ES-I3 (cell line): ENCODE data around the gene DNAH3.
"Not testable (repeated sequence)": the region's sequence is repeated elsewhere in the genome, so short reads cannot be mapped to it uniquely, and the experiment has no call there.

Source experiments
- H3K36me3 ChIP-seq: 2 replicates; pipeline ENCODE4 v1.6.1; 2013; ENCODE audit warnings: mild to moderate bottlenecking, low read length, control low read depth, moderate library complexity; ENCODE audit not compliant: insufficient read depth
- H3K4me1 ChIP-seq: 2 replicates; pipeline ENCODE4 v1.6.1; 2013; ENCODE audit warnings: mild to moderate bottlenecking, control low read depth, low read length; ENCODE audit not compliant: insufficient read depth
- H3K9ac ChIP-seq: 2 replicates; pipeline ENCODE4 v1.6.1; 2013; ENCODE audit warnings: low read depth, mild to moderate bottlenecking, low read length, moderate library complexity
- H3K9me3 ChIP-seq: 2 replicates; pipeline ENCODE4 v1.6.1; 2013; ENCODE audit warnings: mild to moderate bottlenecking, low read length, moderate library complexity; ENCODE audit not compliant: control insufficient read depth, insufficient read depth

The DNAH3 gene

GRCh38 chr16:20931066-20931600 is 219.5 kb downstream of the DNAH3 start:
- Histone ChIP-seq H3K4me1 (no peaks in the 10 kb centered on the region), H3K9ac (no peak overlapping the region), H3K36me3 (no peaks in the 10 kb centered on the region), H3K9me3 (no peaks in the 10 kb centered on the region)

GRCh38 chr16:20930365-20930690 is 220.3 kb downstream of the DNAH3 start:
- Histone ChIP-seq H3K9ac (no peak overlapping the region), H3K36me3 (no peaks in the 10 kb centered on the region), H3K4me1 (no peaks in the 10 kb centered on the region), H3K9me3 (no peaks in the 10 kb centered on the region)

GRCh38 chr16:20929676-20930364 is 220.8 kb downstream of the DNAH3 start:
- not testable (repeated sequence) for H3K9ac ChIP-seq, H3K4me1 ChIP-seq, H3K36me3 ChIP-seq, H3K9me3 ChIP-seq

GRCh38 chr16:20928774-20929411 is 221.8 kb downstream of the DNAH3 start:
- Histone ChIP-seq H3K9me3 (no peaks in the 10 kb centered on the region), H3K36me3 (no peaks in the 10 kb centered on the region), H3K9ac (no peak overlapping the region), H3K4me1 (no peaks in the 10 kb centered on the region)

- Histone ChIP-seq H3K36me3 (no peaks in the 10 kb centered on the region), H3K9ac (no peak overlapping the region), H3K9me3 (no peaks in the 10 kb centered on the region), H3K4me1 (no peaks in the 10 kb centered on the region)
Observed at GRCh38 chr16:20925751-20926150, 224.9 kb downstream of the DNAH3 start.

- no peaks in the 10 kb centered on the region for H3K9me3 ChIP-seq
- H3K36me3 ChIP-seq, result no peaks in the 10 kb centered on the region
- H3K9ac ChIP-seq, result no peak overlapping the region
Observed at GRCh38 chr16:20923876-20924275, 226.8 kb downstream of the DNAH3 start.

GRCh38 chr16:20920799-20921198 is 229.8 kb downstream of the DNAH3 start:
- Histone ChIP-seq H3K9me3 (no peaks in the 10 kb centered on the region), H3K9ac (no peak overlapping the region), H3K4me1 (no peaks in the 10 kb centered on the region; the same call in 1 of the 2 replicates), H3K36me3 (no peaks in the 10 kb centered on the region)

More at GRCh38 chr16:20923876-20924275, 226.8 kb downstream of the DNAH3 start:
- H3K4me1 ChIP-seq, result no peaks in the 10 kb centered on the region; the same call in 1 of the 2 replicates

- Histone ChIP-seq H3K9ac (no peak overlapping the region), H3K9me3 (no peaks in the 10 kb centered on the region), H3K36me3 (no peaks in the 10 kb centered on the region), H3K4me1 (no peaks in the 10 kb centered on the region; the same call in 1 of the 2 replicates)
Observed at GRCh38 chr16:20920091-20920490, 230.6 kb downstream of the DNAH3 start.

- Histone ChIP-seq H3K36me3 (no peaks in the 10 kb centered on the region), H3K9ac (no peak overlapping the region), H3K4me1 (no peaks in the 10 kb centered on the region; the same call in 1 of the 2 replicates), H3K9me3 (no peaks in the 10 kb centered on the region)
Observed at GRCh38 chr16:20918486-20919239, 232.0 kb downstream of the DNAH3 start.

- Histone ChIP-seq H3K9me3 (no peaks in the 10 kb centered on the region), H3K9ac (no peak overlapping the region), H3K4me1 (peaks cover 3% of the 10 kb centered on the region), H3K36me3 (no peaks in the 10 kb centered on the region)
Observed at GRCh38 chr16:20916942-20917341, 233.7 kb downstream of the DNAH3 start.

- peaks cover 3% of the 10 kb centered on the region for H3K4me1 ChIP-seq
- H3K9ac ChIP-seq, result no peak overlapping the region
- H3K36me3 ChIP-seq, result no peaks in the 10 kb centered on the region
- H3K9me3 ChIP-seq, result no peaks in the 10 kb centered on the region
Observed at GRCh38 chr16:20916289-20916688, 234.4 kb downstream of the DNAH3 start.

GRCh38 chr16:20911361-20911760 is 239.3 kb downstream of the DNAH3 start:
- H3K9ac ChIP-seq, result no peak overlapping the region
- H3K4me1 ChIP-seq, result peaks cover 9% of the 10 kb centered on the region; the same call in 1 of the 2 replicates
- no peaks in the 10 kb centered on the region for H3K36me3 ChIP-seq
- no peaks in the 10 kb centered on the region for H3K9me3 ChIP-seq

- no peaks in the 10 kb centered on the region for H3K9me3 ChIP-seq
- H3K9ac ChIP-seq, result no peak overlapping the region
- peaks cover 9% of the 10 kb centered on the region; the same call in 1 of the 2 replicates for H3K4me1 ChIP-seq
- no peaks in the 10 kb centered on the region for H3K36me3 ChIP-seq
Observed at GRCh38 chr16:20910781-20911321, 239.8 kb downstream of the DNAH3 start.
